HepG2 (cell line): ENCODE data around the gene SOX8. TPM values are rescaled to one million over a fixed set of nuclear protein-coding genes. Genes with fewer than 3 reads are reported as not detected.

Experiments used
- ATAC-seq: fragments of 200-7000 bp; cut with Tn5 transposase; 3 replicates; pipeline ENCODE4 v1.9.1; 2020; ENCODE audit warnings: mild to moderate bottlenecking, moderate library complexity
- Bru-seq: library from RNA; stranded (reverse); fragments of 400-500 nt; gene quantifications from one replicate; lab custom pipeline; 2021; lab: Mats Ljungman, UMichigan
- BruChase-seq, 2 experiments: library from RNA; stranded (reverse); fragments of 400-500 nt; gene quantifications; one replicate each; lab custom pipeline; 2021; lab: Mats Ljungman, UMichigan
- BruUV-seq: library from RNA; stranded (reverse); fragments of 400-500 nt; replicated peaks from 2 replicates; lab custom pipeline; 2021; lab: Mats Ljungman, UMichigan
- CTCF ChIA-PET: fragments of 300-600 bp; formaldehyde crosslinking; extraction: SDS; loops from one replicate; lab custom pipeline; 2021; ENCODE audit warnings: low total read pairs, inconsistent platforms, low intra/inter-chr PET ratio; lab: Yijun Ruan, JAX
- POLR2A ChIA-PET: fragments of 350-600 bp; sonication (Branson Sonifier 250); formaldehyde crosslinking; loops from one replicate; lab custom pipeline; 2020; ENCODE audit warnings: antibody characterized with exemption, inconsistent platforms; lab: Yijun Ruan, JAX
- DNase-seq: peaks from one replicate; pipeline ENCODE4 v3.0.0-alpha.2; 2015; ENCODE audit warnings: low spot score
- FAIRE-seq: peaks from 3 replicates; lab custom pipeline; 2011; peaks lifted over from hg19 to GRCh38; lab: Jason Lieb, UNC
- H2AFZ ChIP-seq: one replicate; pipeline ENCODE4 v1.6.1; 2011; ENCODE audit warnings: low read length, inconsistent platforms
- H3K27ac ChIP-seq: fragments of 300-600 bp; 3 replicates; pipeline ENCODE4 v1.8.0; 2011; ENCODE audit warnings: mixed run types, mild to moderate bottlenecking, mixed read lengths, low read length, inconsistent platforms; ENCODE audit not compliant: insufficient read depth; ENCODE audit errors: extremely low read length
- H3K27me3 ChIP-seq, 2 experiments: fragments of 200-600 bp in 1 of 2; 2 replicates in 1 of 2; 3 replicates in 1 of 2; pipeline versions ENCODE4 v1.6.0 to v1.8.0; 2011; ENCODE audit warnings: low read length in 2 of 2, mild to moderate bottlenecking in 2 of 2, moderate library complexity in 2 of 2, inconsistent platforms in 1 of 2; ENCODE audit not compliant: insufficient read depth in 2 of 2, control insufficient read depth in 1 of 2
- H3K36me3 ChIP-seq, 2 experiments: fragments of 200-600 bp in 1 of 2; replicated peaks in 1 of 2; 2 replicates in 1 of 2; 3 replicates in 1 of 2; pipeline versions ENCODE4 v1.5.1 to v1.8.0; 2011; ENCODE audit warnings: low read length in 2 of 2, inconsistent platforms in 1 of 2; ENCODE audit not compliant: insufficient read depth in 2 of 2, control insufficient read depth in 1 of 2
- H3K4me1 ChIP-seq: 2 replicates; pipeline ENCODE4 v1.5.1; 2012; ENCODE audit warnings: low read length, inconsistent platforms; ENCODE audit not compliant: insufficient read depth
- H3K4me2 ChIP-seq: 2 replicates; pipeline ENCODE4 v1.6.0; 2011; ENCODE audit warnings: low read depth, low read length, inconsistent platforms
- H3K4me3 ChIP-seq, 3 experiments: fragments of 200-600 bp in 1 of 3; sonication (generic), shearing (Covaris generic) in 1 of 3; replicated peaks in 1 of 3; 2 replicates each; pipeline ENCODE4 v1.5.1; 2011 to 2016; ENCODE audit warnings: low read length in 3 of 3, inconsistent platforms in 2 of 3, low read depth in 2 of 3, mild to moderate bottlenecking in 2 of 3, control low read depth in 1 of 3, mixed read lengths in 1 of 3; ENCODE audit not compliant: insufficient read depth in 1 of 3
- H3K79me2 ChIP-seq: one replicate; pipeline ENCODE4 v1.6.1; 2011; ENCODE audit warnings: low read length, inconsistent platforms; ENCODE audit not compliant: insufficient read depth
- H3K9ac ChIP-seq: 2 replicates; pipeline ENCODE4 v1.6.0; 2011; ENCODE audit warnings: mild to moderate bottlenecking, low read depth, low read length, inconsistent platforms; ENCODE audit not compliant: insufficient read depth
- H3K9me3 ChIP-seq: 2 replicates; pipeline ENCODE4 v1.5.1; 2012; ENCODE audit warnings: mild to moderate bottlenecking, low read length
- H4K20me1 ChIP-seq: 2 replicates; pipeline ENCODE4 v1.6.0; 2011; ENCODE audit warnings: inconsistent platforms, mild to moderate bottlenecking, low read length, moderate library complexity; ENCODE audit not compliant: insufficient read depth
- NR2C2 ChIP-seq: sonication (generic); formaldehyde crosslinking; IDR thresholded peaks from 2 replicates; pipeline ENCODE4 v1.4.0; 2020; ENCODE audit warnings: missing genetic modification reagents, mild to moderate bottlenecking, moderate library complexity, borderline replicate concordance
- WGBS: methylation state at CpG from one replicate; pipeline ENCODE4 v1.1.6; 2017; ENCODE audit warnings: low lambda C conversion rate; 5-methylcytosine and 5-hydroxymethylcytosine counted together
- in situ Hi-C: cut with HindIII; loops from 2 replicates; pipeline ENCODE4 v1.10.0; 2017; ENCODE audit warnings: low pct_unique_long_range_greater_than_20kb; ENCODE audit not compliant: extremely low pct_ligation_motif_present
- intact Hi-C: fragments of 100-400 bp; cut with micrococcal nuclease; formaldehyde crosslinking; loops from one replicate; pipeline ENCODE4 v1.10.0; 2022; ENCODE audit not compliant: unreplicated experiment
- long read RNA-seq, 2 experiments: library from RNA in 1 of 2; library from polyadenylated mRNA in 1 of 2; stranded (forward) in 1 of 2; unstranded in 1 of 2; transcript quantifications; one replicate each; pipeline ENCODE4 v2.0.0, GENCODE V29; 2019 to 2022
- polyA minus RNA-seq, 3 experiments: library from RNA; depleted of rRNA, polyadenylated mRNA; stranded (reverse); fragments of >200 nt; gene quantifications; 2 replicates each; pipeline ENCODE4 v1.2.3, GENCODE V29; 2011; ENCODE audit warnings: low replicate concordance in 1 of 3
- polyA plus RNA-seq, 8 experiments: library from polyadenylated mRNA; depleted of rRNA in 3 of 8; stranded (reverse) in 7 of 8; unstranded in 1 of 8; fragments of >200 nt; fragmentation: Illumina TruSeq in 4 of 8; extraction: Trizol in 4 of 8; gene quantifications; 2 replicates each; pipeline versions ENCODE4 v1.2.1 to v1.2.3, GENCODE V29; 2011 to 2016; ENCODE audit warnings: low read depth in 4 of 8, missing spikeins in 1 of 8, mixed read lengths in 1 of 8; ENCODE audit not compliant: insufficient read depth in 1 of 8
- total RNA-seq, 5 experiments: library from RNA; depleted of rRNA; stranded (reverse); fragments of >200 nt; fragmentation: Illumina TruSeq; extraction: Trizol; gene quantifications; 2 replicates each; pipeline ENCODE4 v1.2.3, GENCODE V29; 2016; ENCODE audit warnings: low read depth in 1 of 5
- TF ChIP-seq, protein P1 (sequence below): sonication (generic); formaldehyde crosslinking; IDR thresholded peaks from 2 replicates; pipeline ENCODE4 v1.4.0; 2020; ENCODE audit warnings: missing genetic modification reagents

SOX8 gene
- 0.15 and 0.20 TPM in 2 replicates for total RNA-seq (2016; rRNA removed; fragmentation: Illumina TruSeq; extraction: Trizol)
- not detected in 2 replicates for total RNA-seq (2016; cell fraction: cytosol; rRNA removed; fragmentation: Illumina TruSeq; extraction: Trizol; ENCODE audit: low read depth)
- total RNA-seq (2016; cell fraction: insoluble cytoplasmic fraction; rRNA removed; fragmentation: Illumina TruSeq; extraction: Trizol): 0.21 and 0.28 TPM in 2 replicates
- 0.19 and 0.31 TPM in 2 replicates for total RNA-seq (2016; cell fraction: membrane; rRNA removed; fragmentation: Illumina TruSeq; extraction: Trizol)
- total RNA-seq (2016; cell fraction: nucleus; rRNA removed; fragmentation: Illumina TruSeq; extraction: Trizol): 0.22 TPM in 1 of 2 replicates, not detected in the other
- polyA plus RNA-seq (2011; rRNA removed): 0.28 and 0.34 TPM in 2 replicates
- 0.32 and 0.42 TPM in 2 replicates for polyA plus RNA-seq (2011; cell fraction: cytosol; rRNA removed)
- polyA plus RNA-seq (2011; cell fraction: nucleus; rRNA removed): 3.2 and 3.6 TPM in 2 replicates
- 0.25 and 0.61 TPM in 2 replicates for polyA plus RNA-seq (2012)
- 0.06 and 0.08 TPM in 2 replicates for polyA plus RNA-seq (2016; cell fraction: cytosol; fragmentation: Illumina TruSeq; extraction: Trizol; ENCODE audit: low read depth)
- 0.33 and 0.39 TPM in 2 replicates for polyA plus RNA-seq (2016; cell fraction: insoluble cytoplasmic fraction; fragmentation: Illumina TruSeq; extraction: Trizol; ENCODE audit: low read depth)
- polyA plus RNA-seq (2016; cell fraction: membrane; fragmentation: Illumina TruSeq; extraction: Trizol; ENCODE audit: low read depth): 0.20 TPM in 1 of 2 replicates, not detected in the other
- polyA plus RNA-seq (2016; cell fraction: nucleus; fragmentation: Illumina TruSeq; extraction: Trizol; ENCODE audit: insufficient read depth, low read depth): 0.55 and 0.61 TPM in 2 replicates
- 0.09 and 0.42 TPM in 2 replicates for polyA minus RNA-seq (2011; rRNA and poly(A)+ RNA removed; ENCODE audit: low replicate concordance)
- 0.30 TPM in 1 of 2 replicates, not detected in the other for polyA minus RNA-seq (2011; cell fraction: cytosol; rRNA and poly(A)+ RNA removed)
- polyA minus RNA-seq (2011; cell fraction: nucleus; rRNA and poly(A)+ RNA removed): 0.25 and 0.39 TPM in 2 replicates
- percentile 39 among the genes with signal in this experiment for Bru-seq, nascent RNA
- BruChase-seq, experiment 1, labeled RNA remaining after a 6-hour chase: percentile 59 among the genes with signal in this experiment
- percentile 47 among the genes with signal in this experiment for BruChase-seq, experiment 2, labeled RNA remaining after a 2-hour chase
- long read RNA-seq, experiment 1: 0 reads
- long read RNA-seq, experiment 2, transcript SOX8-201 (3 exons, 3,049 nt): major isoform, 7 of 17 reads
- long read RNA-seq, experiment 2, partial matches to known transcripts: 0 of 17 reads
- long read RNA-seq, experiment 2, other reads (novel, unspliced or antisense): 10 of 17 reads

DNA sequence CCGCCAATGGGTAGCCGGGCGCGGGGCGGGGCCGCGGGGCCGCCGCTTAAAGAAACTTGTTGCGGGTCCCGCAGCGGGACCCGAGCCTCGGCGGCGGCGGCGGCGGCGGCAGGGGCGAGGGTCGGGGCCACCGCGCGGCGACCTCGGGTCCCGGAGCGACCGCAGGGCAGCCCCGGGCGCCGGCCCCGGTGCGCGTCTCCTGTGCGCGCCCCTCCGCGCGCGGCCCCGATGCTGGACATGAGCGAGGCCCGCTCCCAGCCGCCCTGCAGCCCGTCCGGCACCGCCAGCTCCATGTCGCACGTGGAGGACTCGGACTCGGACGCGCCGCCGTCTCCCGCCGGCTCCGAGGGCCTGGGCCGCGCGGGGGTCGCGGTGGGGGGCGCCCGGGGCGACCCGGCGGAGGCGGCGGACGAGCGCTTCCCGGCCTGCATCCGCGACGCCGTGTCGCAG is at the start of gene SOX8:
TSS of gene SOX8 (plus strand) at position 76 of the 450 bp plus-strand sequence. CDS start at position 229, 153 bp downstream.
- WGBS: no CpG with 5 or more reads among the region's 80 CpGs
- Histone ChIP-seq H3K4me3 (peak within 1 kb of the TSS; percentile 40 to 65 (median 50); a peak in 5 of 6 replicates), H2AFZ (no peak within 1 kb of the TSS), H3K27ac (no peak within 1 kb of the TSS), H3K36me3 (no peaks in the 10 kb centered on the region), H3K79me2 (no peaks in the 10 kb centered on the region), H3K9me3 (no peaks in the 10 kb centered on the region), H4K20me1 (no peaks in the 10 kb centered on the region), H3K4me1 (peaks cover 6% of the 10 kb centered on the region), H3K4me2 (peak within 1 kb of the TSS; percentile 76), H3K9ac (no peak within 1 kb of the TSS), H3K27me3 (peaks cover 26 to 85% of the 10 kb centered on the region in 2 experiments)
- no peak for DNase-seq
- ATAC-seq: no peak
- in situ Hi-C loops: no loop called here
- FAIRE-seq: no peak
- intact Hi-C loops: no loop called here
- no TSS peak for BruUV-seq
- TF ChIP-seq, protein P1, sequence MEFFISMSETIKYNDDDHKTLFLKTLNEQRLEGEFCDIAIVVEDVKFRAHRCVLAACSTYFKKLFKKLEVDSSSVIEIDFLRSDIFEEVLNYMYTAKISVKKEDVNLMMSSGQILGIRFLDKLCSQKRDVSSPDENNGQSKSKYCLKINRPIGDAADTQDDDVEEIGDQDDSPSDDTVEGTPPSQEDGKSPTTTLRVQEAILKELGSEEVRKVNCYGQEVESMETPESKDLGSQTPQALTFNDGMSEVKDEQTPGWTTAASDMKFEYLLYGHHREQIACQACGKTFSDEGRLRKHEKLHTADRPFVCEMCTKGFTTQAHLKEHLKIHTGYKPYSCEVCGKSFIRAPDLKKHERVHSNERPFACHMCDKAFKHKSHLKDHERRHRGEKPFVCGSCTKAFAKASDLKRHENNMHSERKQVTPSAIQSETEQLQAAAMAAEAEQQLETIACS (CRISPR knock-in tag): peak; percentile 54; the same call in 1 of the 2 replicates
- no peak for TF ChIP-seq NR2C2 (CRISPR knock-in tag)
- CTCF ChIA-PET: no interaction called here
- POLR2A ChIA-PET: interaction anchor here (3.6 kb wide), 1 partner anchor 10 kb away, joined by 38 read pairs; the partner anchor contains the start of gene LMF1
